ENCODE results near the gene CAND2. TPM values are rescaled to one million over a fixed set of nuclear protein-coding genes. Genes with fewer than 3 reads are reported as not detected.

Gene CAND2
- total and polyA plus RNA-seq, 2 experiments from 2014 or later = 5.6 to 20.5 TPM

GRCh38 chr3:12752102-12752501 lies 44.4 kb upstream of the CAND2 start:
- Histone ChIP-seq H3K36me3 (ENCODE audit: insufficient read depth) (no peaks in the 10 kb centered on the region), H3K4me3 (no peak overlapping the region), H3K4me2 (no peak overlapping the region), H3K27me3 (ENCODE audit: insufficient read depth) (no peaks in the 10 kb centered on the region), H4K20me1 (replicated peaks; ENCODE audit: insufficient read depth) (no peaks in the 10 kb centered on the region), H2AFZ (0 out of 2 replicates have a peak overlapping the region, but pooled peaks have one; percentile 8), H3K27ac (ENCODE audit: low read depth) (no peak overlapping the region), H3K4me1 (ENCODE audit: insufficient read depth) (no peaks in the 10 kb centered on the region), H3K9me2 (ENCODE audit: insufficient read depth) (no peaks in the 10 kb centered on the region), H3F3A (replicated peaks; ENCODE audit: low read depth) (no peaks in the 10 kb centered on the region), H3K79me2 (replicated peaks; ENCODE audit: insufficient read depth) (no peaks in the 10 kb centered on the region)
- Mint-ChIP-seq H3K27me3 (ENCODE audit: insufficient read depth, low read depth, poor library complexity) (peaks cover 7% of the 10 kb centered on the region), H3K27ac (no peak overlapping the region), H3K4me3 (no peak overlapping the region), H3K36me3 (ENCODE audit: low read depth) (no peaks in the 10 kb centered on the region), H3K4me1 (no peaks in the 10 kb centered on the region), H3K9me3 (no peaks in the 10 kb centered on the region)
- no peak for TF ChIP-seq EZH2phosphoT487 (IDR thresholded peaks at IDR 0.05; ENCODE audit: unreplicated experiment)
- TF ChIP-seq ZNF331 (CRISPR knock-in tag; IDR thresholded peaks at IDR 0.05; ENCODE audit: low read depth) = no peak
- TF ChIP-seq CREB1 (CRISPR knock-in tag; IDR thresholded peaks at IDR 0.05; ENCODE audit: low read depth) = no peak
- no peak for TF ChIP-seq POLR2AphosphoS5 (IDR thresholded peaks at IDR 0.05; ENCODE audit: low read depth)
- TF ChIP-seq, protein P1, sequence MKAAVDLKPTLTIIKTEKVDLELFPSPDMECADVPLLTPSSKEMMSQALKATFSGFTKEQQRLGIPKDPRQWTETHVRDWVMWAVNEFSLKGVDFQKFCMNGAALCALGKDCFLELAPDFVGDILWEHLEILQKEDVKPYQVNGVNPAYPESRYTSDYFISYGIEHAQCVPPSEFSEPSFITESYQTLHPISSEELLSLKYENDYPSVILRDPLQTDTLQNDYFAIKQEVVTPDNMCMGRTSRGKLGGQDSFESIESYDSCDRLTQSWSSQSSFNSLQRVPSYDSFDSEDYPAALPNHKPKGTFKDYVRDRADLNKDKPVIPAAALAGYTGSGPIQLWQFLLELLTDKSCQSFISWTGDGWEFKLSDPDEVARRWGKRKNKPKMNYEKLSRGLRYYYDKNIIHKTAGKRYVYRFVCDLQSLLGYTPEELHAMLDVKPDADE (IDR thresholded peaks at IDR 0.05) = no peak
- no peak for TF ChIP-seq REST (IDR thresholded peaks at IDR 0.05; ENCODE audit: unreplicated experiment)
- TF ChIP-seq STAT1 (IDR thresholded peaks at IDR 0.05; ENCODE audit: unreplicated experiment) = no peak
- no peak for TF ChIP-seq JUNB (IDR thresholded peaks at IDR 0.05; ENCODE audit: unreplicated experiment)
- TF ChIP-seq NANOG (IDR thresholded peaks at IDR 0.05; ENCODE audit: borderline replicate concordance) = no peak
- TF ChIP-seq, protein P2, sequence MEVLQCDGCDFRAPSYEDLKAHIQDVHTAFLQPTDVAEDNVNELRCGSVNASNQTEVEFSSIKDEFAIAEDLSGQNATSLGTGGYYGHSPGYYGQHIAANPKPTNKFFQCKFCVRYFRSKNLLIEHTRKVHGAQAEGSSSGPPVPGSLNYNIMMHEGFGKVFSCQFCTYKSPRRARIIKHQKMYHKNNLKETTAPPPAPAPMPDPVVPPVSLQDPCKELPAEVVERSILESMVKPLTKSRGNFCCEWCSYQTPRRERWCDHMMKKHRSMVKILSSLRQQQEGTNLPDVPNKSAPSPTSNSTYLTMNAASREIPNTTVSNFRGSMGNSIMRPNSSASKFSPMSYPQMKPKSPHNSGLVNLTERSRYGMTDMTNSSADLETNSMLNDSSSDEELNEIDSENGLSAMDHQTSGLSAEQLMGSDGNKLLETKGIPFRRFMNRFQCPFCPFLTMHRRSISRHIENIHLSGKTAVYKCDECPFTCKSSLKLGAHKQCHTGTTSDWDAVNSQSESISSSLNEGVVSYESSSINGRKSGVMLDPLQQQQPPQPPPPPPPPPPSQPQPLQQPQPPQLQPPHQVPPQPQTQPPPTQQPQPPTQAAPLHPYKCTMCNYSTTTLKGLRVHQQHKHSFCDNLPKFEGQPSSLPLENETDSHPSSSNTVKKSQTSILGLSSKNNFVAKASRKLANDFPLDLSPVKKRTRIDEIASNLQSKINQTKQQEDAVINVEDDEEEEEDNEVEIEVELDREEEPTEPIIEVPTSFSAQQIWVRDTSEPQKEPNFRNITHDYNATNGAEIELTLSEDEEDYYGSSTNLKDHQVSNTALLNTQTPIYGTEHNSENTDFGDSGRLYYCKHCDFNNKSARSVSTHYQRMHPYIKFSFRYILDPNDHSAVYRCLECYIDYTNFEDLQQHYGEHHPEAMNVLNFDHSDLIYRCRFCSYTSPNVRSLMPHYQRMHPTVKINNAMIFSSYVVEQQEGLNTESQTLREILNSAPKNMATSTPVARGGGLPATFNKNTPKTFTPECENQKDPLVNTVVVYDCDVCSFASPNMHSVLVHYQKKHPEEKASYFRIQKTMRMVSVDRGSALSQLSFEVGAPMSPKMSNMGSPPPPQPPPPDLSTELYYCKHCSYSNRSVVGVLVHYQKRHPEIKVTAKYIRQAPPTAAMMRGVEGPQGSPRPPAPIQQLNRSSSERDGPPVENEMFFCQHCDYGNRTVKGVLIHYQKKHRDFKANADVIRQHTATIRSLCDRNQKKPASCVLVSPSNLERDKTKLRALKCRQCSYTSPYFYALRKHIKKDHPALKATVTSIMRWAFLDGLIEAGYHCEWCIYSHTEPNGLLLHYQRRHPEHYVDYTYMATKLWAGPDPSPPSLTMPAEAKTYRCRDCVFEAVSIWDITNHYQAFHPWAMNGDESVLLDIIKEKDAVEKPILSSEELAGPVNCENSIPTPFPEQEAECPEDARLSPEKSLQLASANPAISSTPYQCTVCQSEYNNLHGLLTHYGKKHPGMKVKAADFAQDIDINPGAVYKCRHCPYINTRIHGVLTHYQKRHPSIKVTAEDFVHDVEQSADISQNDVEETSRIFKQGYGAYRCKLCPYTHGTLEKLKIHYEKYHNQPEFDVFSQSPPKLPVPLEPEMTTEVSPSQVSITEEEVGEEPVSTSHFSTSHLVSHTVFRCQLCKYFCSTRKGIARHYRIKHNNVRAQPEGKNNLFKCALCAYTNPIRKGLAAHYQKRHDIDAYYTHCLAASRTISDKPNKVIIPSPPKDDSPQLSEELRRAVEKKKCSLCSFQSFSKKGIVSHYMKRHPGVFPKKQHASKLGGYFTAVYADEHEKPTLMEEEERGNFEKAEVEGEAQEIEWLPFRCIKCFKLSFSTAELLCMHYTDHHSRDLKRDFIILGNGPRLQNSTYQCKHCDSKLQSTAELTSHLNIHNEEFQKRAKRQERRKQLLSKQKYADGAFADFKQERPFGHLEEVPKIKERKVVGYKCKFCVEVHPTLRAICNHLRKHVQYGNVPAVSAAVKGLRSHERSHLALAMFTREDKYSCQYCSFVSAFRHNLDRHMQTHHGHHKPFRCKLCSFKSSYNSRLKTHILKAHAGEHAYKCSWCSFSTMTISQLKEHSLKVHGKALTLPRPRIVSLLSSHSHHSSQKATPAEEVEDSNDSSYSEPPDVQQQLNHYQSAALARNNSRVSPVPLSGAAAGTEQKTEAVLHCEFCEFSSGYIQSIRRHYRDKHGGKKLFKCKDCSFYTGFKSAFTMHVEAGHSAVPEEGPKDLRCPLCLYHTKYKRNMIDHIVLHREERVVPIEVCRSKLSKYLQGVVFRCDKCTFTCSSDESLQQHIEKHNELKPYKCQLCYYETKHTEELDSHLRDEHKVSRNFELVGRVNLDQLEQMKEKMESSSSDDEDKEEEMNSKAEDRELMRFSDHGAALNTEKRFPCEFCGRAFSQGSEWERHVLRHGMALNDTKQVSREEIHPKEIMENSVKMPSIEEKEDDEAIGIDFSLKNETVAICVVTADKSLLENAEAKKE (CRISPR knock-in tag; IDR thresholded peaks at IDR 0.05) = no peak
- TF ChIP-seq EZH2 (IDR thresholded peaks at IDR 0.05; ENCODE audit: low read depth, unreplicated experiment) = no peak
- no peak for TF ChIP-seq ZNF114 (CRISPR knock-in tag; IDR thresholded peaks at IDR 0.05)
- TF ChIP-seq, protein P3, sequence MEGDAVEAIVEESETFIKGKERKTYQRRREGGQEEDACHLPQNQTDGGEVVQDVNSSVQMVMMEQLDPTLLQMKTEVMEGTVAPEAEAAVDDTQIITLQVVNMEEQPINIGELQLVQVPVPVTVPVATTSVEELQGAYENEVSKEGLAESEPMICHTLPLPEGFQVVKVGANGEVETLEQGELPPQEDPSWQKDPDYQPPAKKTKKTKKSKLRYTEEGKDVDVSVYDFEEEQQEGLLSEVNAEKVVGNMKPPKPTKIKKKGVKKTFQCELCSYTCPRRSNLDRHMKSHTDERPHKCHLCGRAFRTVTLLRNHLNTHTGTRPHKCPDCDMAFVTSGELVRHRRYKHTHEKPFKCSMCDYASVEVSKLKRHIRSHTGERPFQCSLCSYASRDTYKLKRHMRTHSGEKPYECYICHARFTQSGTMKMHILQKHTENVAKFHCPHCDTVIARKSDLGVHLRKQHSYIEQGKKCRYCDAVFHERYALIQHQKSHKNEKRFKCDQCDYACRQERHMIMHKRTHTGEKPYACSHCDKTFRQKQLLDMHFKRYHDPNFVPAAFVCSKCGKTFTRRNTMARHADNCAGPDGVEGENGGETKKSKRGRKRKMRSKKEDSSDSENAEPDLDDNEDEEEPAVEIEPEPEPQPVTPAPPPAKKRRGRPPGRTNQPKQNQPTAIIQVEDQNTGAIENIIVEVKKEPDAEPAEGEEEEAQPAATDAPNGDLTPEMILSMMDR (conservative IDR thresholded peaks at IDR 0.05; ENCODE audit: low read depth in 2 of 2) = no peak
- DNase-seq (ENCODE audit: low spot score) = no peak
- ATAC-seq = no peak
